GM18907 (cell line): ENCODE data around the gene TFPI.
A peak's percentile ranks its signal among the peaks of the same experiment; 100 is the strongest.
"Not testable (repeated sequence)": the region's sequence is repeated elsewhere in the genome, so short reads cannot be mapped to it uniquely, and the experiment has no call there.

Experiments
- ATAC-seq: cut with Tn5 transposase; IDR thresholded peaks from one replicate; pipeline ENCODE4 v1.9.1; 2021; ENCODE audit warnings: mild to moderate bottlenecking, moderate library complexity; ENCODE audit not compliant: unreplicated experiment

Gene TFPI

GRCh38 chr2:187554011-187554703 is at the start of gene TFPI:
Gene TFPI, minus strand, starts transcription at chr2:187554435. Its CDS starts 50,667 bp downstream, at chr2:187503768.
- ATAC-seq: no peak

GRCh38 chr2:187594801-187595200 is 40.6 kb upstream of the TFPI start:
- no peak for ATAC-seq

DNA sequence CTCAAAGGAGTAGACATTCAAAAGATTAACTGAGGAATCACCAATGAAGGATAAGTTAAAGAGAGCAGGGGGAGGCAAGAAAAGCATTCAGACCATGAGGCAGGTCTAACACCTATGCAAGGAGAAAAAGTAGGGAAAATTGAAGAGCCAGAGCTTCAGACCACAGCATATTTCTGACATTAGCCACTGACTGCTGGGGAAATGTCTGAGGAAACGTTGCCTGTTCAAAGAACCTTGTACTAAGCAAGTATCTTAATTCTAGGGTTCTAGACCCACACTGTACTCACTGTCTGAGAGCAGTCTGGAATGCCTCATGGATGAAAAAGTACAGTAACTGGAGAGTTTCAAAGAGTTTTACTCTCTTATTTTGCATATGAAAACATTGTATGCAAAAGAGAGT is 39.5 kb upstream of the TFPI start:
- ATAC-seq: no peak

GRCh38 chr2:187593098-187593497 is 38.9 kb upstream of the TFPI start:
- ATAC-seq: no peak

GRCh38 chr2:187590175-187590574 is 35.9 kb upstream of the TFPI start:
- ATAC-seq: no peak

GRCh38 chr2:187586011-187586641 is 31.9 kb upstream of the TFPI start:
- peak; percentile 90 for ATAC-seq

- ATAC-seq: peak; percentile 45
These were observed 27.1 kb upstream of the TFPI start for GRCh38 chr2:187581125-187581896.

- ATAC-seq: no peak
These were observed 26.4 kb upstream of the TFPI start for GRCh38 chr2:187580462-187581124.

DNA sequence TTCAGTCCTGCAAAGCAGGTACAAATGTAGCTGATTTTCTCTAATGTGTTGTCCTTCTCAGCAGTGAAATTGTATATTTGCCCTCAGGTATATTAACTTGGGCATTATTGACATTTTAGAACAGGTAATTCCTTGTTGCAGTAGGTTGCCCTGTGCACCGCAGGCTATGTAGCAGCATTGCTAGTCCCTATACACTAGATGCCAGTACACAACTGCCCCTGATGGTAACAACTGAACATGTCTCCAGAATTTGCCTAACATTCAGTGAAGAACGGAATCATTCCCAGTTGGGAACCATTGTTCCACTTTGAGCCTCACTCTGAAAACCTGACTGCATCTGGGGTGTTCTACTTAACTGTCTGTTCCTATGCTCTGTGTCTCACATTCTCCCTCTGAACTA is 23.1 kb upstream of the TFPI start:
- no peak for ATAC-seq

- no peak for ATAC-seq
These were observed 22.7 kb upstream of the TFPI start for GRCh38 chr2:187576906-187577305.

DNA sequence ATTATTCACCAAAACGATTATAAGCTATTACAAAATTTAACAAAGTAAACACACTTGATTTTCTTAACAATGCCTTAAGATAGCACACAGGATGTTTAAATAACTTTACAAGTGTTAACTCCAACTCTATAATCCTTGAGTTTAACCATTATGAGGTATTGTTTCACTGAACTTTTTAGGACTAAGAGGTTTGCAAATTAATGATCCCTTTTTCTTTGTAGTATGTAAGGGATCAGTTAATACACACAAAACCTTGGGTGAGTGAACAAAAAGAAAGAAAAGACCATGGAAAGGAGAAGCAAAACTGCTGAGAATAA is 21.5 kb upstream of the TFPI start:
- ATAC-seq: no peak

DNA sequence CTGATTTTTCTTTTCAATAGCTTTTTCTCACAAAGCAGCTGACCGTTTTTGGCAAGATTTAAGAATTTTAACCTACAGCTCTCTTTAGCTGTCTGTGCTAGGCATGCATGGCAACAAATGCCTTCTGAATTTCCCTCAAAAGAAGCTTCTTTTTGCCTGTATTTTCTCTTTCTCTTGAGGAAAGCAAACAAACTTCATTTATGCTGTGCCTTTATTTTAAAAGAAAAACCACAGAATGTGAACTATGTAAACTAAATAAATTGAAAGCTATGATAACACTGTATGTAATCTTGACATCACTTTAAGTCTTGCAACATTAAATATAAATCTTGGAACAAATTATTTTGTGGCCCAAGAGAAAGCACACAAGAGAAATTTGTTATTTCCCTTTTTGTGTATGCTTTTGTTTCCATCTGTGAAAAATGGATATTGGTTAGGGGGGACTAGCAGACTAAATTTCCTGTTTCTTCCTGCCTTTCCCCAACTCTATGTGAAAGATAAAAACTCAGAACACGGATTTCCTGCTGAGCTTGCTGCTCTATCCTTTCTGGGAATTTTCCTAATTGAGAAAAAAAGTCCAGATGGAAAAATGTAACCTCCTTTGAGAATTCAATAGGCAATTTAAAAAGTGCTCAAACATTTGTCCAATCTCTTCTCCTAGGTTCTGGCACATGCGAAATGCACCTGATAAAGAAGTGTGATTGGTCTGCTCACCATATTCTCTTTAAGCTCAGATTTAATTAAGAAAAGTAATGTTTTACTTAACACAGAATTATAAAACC is 20.9 kb upstream of the TFPI start:
- ATAC-seq: no peak

GRCh38 chr2:187573722-187574121 is 19.5 kb upstream of the TFPI start:
- ATAC-seq: no peak

GRCh38 chr2:187571996-187572395 is 17.8 kb upstream of the TFPI start:
- ATAC-seq: not testable (repeated sequence)

DNA sequence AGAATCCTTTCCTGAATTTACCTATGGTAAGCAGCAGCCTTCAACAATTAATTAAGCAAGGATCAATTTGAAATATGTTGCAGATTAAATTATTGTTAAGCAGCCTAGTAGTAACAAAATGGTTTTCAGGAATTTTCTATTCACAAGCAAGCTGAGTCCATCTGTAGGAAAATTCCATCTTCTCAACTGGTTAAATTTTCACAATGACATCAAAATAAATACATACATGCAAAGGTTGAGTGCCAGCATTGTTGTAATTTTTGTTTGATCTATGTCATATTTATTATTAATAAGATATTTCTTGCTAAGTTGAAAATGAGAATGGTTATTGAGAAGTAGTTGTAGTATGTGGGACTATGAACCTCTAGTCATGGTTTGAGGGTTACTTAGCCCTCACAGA is 15.3 kb upstream of the TFPI start:
- ATAC-seq: no peak

DNA sequence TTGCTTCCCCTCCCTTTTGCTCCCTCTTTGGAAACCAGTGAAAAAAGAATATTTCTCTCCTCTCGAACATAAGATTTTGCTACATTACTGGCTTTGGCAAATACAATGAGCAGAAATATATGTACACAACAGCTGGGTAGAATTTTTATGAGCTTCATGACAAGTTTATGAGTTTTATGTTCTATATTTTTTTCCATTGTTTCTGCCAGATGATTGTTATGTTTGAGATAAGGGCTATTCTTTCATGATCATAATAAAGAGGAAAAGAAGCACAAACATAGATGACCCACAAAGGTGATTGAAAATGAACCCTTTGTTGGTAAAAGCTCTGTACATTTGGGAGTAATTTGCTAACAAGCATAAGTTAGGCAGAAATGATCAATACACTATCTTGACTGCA is 14.8 kb upstream of the TFPI start:
- ATAC-seq: no peak

DNA sequence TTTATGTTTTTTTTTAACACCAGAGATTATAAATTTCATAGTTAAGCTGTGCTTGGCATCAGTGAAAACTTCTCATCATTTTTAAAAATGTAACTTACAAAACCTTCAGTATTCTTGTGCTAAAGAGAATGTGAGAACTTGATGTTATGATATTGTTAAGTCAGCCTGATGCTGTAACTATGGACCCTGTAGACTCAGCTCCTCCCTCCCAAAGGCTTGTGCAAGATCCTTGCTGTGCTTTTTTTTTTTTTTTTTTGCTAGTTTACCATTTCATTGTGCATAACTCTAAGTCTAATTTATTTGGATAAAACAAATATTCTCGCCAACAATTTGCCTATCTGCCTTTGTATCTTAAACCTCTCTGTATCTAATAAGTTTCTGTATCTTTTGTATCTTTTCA is 12.9 kb upstream of the TFPI start:
- no peak for ATAC-seq

DNA sequence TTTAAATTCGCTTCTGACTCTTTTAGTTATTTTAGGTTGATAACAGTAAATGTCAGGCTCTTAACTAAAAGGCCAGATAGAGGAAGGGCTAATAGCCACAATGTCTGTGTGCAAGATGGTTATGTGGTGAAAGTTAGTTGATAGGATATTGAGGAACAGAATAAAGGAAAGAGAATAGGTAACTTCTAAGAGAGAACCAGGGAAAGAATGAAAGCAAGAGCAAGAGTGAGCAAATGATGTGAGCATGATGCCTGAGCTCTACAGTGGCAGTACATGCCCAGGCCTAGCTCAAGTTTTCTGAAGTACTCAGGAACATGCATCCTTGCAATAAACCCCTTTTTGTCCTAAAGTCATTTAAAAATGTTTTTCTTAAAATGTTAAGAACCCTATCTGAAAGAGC is 12.5 kb upstream of the TFPI start:
- ATAC-seq: no peak

GRCh38 chr2:187566266-187566665 is 12.0 kb upstream of the TFPI start:
- no peak for ATAC-seq

GRCh38 chr2:187565618-187566017 is 11.4 kb upstream of the TFPI start:
- ATAC-seq: not testable (repeated sequence)

DNA sequence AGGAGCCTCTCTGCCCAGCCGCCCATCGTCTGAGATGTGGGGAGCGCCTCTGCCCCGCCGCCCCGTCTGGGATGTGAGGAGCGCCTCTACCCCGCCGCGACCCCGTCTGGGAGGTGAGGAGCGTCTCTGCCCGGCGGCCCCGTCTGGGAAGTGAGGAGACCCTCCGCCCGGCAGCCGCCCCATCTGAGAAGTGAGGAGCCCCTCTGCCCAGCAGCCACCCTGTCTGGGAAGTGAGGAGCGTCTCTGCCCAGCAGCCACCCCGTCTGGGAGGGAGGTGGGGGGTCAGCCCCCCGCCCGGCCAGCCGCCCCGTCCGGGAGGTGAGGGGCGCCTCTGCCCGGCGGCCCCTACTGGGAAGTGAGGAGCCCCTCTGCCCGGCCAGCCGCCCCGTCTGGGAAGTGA is 2.3 kb upstream of the TFPI start:
- ATAC-seq: not testable (repeated sequence)
